Stromal cell of bone marrow (primary cell): ENCODE results near the gene AVEN.

Experiments
- DNase-seq: peaks from one replicate; pipeline ENCODE4 v3.0.0-alpha.2; 2012; ENCODE audit warnings: low read depth

AVEN gene

GRCh38 chr15:33912326-33912725, 126.7 kb downstream of the AVEN start:
- no peak for DNase-seq

- DNase-seq, result peak; percentile 73
Observed at GRCh38 chr15:33910741-33911140, 128.3 kb downstream of the AVEN start.

DNA sequence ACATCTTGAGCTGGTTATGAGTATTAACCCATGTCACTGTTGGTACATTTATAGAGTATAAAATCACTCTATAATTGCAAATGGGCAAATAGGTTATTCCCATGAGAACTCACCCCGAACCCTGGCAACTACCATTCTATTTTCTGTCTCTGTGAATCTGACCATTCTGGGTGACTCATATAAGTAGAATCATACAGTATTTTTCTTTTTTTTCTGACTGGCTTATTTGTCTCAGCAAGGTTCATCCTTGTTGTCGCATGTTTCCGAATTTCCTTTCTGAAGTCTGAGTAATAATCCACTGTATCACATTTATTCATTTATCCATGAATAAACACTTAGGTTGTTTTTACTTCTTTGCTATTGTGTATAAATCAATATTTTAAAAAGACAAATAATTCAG, 130.6 kb downstream of the AVEN start:
- peak; percentile 30 for DNase-seq

GRCh38 chr15:33907326-33907725, 131.7 kb downstream of the AVEN start:
- no peak for DNase-seq

GRCh38 chr15:33903661-33904060, 135.3 kb downstream of the AVEN start:
- DNase-seq, result no peak

DNA sequence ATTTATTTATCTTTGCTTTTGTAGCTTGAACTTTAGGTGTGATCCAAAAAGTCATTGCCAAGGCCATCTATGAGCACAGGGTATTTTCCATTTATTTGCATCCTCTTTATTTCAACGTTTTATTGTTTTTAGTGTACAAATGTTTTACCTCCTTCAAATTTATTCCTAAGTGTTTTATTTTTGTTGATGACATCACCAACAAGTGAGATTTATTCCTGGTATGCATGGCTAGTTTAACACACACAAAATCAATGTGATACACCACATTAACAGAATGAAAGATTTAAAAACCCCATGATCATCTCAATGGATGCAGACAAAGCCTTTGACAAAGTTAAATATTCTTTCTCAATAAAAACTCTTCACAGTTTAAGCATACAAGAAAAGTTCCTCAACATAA, 137.0 kb downstream of the AVEN start:
- DNase-seq, result no peak

DNA sequence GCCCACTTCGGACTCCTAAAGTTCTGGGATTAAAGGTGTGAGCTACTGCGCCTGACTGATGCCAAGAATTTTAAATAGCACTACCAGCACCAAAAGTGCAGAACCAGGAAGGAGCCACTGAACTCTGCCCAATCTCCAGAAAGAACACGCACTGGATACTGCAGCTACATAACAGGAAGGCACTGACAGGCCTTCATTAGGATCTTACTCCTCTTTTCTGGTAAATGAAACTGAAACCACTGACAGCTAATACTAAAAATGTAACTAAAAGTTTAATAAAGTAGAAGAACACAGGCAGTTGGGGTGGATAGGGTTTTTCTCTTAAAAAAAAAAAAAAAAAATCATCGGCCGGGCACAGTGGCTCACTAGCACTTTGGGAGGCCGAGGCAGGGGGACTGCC, 144.8 kb downstream of the AVEN start:
- no peak for DNase-seq

- no peak for DNase-seq
Observed at GRCh38 chr15:33888176-33888575, 150.8 kb downstream of the AVEN start.

DNA sequence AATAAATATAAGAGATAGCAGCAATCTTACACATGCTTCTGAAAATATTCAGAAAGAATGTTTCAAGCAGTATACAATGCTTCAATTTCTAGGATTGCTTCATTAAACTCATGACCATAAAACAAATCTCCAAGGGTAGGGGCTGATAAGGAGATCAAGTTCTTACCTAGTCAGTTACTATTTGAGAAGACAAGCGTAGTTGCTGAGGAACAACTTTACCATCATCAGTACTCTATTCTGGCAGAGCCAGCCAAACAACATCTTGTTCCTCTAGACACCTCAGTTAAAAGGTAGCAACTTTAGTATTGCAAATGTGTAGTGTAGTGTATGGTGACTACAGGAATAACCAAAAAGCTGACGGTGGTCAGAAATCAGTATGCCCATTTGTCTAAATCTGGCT, 156.1 kb downstream of the AVEN start:
- DNase-seq, result no peak

- DNase-seq, result no peak
Observed at GRCh38 chr15:33874156-33874555, 164.8 kb downstream of the AVEN start.

DNA sequence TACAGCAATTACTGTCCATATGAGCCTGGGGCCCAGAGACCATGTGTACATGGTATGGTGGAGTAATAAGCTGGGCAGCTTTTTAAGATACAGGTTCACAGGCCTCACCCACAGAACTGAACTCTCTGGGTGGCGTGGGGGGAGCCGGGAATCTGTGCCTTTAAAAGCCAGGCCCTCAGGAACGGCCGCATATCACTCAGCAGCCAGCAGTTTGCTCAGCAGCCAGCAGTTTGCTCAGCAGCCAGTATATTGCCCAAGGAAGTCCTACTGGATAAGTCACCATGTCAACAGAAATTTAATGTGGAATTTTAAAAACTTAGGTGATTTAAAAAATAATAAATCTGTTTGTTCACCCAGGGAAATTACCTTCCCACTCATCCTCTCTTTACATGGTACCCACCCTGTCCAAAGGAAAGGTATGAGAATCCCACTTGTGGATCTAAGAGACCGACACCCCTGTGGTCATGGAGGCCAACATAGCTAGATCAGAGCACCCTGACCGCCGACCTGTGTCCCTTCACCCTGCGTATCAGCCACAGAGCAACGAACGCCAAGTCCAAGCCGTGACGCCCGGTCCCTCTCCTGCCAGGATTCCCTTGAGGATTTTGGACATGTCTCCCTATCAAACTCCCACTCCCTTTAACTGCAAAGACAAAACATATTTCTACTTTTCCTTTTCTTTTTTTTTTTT, 166.4 kb downstream of the AVEN start:
- DNase-seq, result no peak

DNA sequence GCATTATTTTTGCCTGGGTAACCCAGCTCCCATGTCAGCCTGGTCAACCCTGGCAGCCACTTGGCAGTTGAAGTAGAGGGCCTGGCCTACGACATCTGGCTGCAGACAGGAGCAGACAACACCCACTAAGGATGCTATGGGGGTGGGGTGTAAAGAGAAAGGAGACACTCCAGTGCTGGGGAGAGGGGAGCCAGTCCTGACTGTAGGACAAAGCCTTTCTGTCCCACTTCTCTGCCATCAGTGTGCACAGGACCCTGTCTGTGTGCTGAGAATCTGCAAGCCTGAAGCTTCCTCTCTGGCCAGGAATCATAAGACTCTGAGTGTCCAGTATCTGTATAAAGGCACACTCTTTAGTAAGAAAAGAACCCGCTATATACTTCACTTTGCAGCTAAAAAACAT, 167.0 kb downstream of the AVEN start:
- no peak for DNase-seq

GRCh38 chr15:33866101-33866737, 172.8 kb downstream of the AVEN start:
- no peak for DNase-seq

DNA sequence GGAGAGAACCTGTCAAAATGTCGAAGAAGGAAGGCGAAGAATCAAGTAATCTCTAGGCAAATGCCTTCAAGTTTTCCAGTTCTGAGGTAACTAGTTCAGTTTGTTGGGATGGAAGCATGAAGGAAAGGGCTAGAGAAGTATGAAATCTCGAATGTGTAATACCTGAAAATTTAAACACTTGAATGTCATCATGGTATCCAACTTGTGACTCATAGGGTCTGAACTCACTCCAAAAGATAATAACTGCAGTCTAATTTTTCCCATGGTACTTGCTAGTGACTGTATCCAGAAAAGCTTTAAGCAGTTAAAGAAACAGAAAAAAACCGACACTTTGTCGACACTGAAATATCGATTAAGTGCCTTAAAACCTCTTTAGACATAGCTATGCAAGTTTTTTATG, 173.6 kb downstream of the AVEN start:
- no peak for DNase-seq

DNA sequence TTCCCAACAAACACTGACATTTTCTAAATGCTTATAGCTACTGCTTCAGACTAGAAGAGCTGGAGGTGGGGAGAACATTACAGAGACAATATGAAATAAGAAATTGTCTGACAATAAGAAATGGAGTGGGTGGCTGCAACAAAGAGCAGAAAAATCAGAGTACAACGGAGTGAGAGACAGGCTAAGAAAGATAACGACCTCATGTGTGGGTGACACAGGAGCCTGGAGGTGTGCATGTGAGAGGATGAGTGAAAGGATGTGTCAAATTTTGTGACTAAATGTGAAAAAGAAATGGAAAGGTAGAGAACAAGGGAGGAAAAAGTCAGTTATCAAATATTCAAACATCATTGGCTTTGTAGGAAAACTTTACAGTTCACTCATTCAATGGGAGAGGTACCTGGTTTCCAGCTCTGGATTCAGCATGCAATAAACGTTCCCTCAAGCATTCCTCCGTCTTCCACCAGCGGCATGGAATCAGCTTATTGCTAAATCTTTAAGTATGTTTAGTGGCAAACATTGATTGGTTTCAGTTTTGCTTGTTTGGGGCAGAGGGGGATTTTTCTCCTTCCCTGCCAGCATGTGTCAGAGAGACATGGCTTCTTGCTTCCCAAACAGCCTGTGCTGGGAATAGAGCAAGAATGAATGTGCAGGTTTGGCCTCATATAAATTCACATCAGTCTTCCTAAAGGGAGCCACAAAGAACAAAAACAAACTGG, 174.5 kb downstream of the AVEN start:
- DNase-seq, result no peak

DNA sequence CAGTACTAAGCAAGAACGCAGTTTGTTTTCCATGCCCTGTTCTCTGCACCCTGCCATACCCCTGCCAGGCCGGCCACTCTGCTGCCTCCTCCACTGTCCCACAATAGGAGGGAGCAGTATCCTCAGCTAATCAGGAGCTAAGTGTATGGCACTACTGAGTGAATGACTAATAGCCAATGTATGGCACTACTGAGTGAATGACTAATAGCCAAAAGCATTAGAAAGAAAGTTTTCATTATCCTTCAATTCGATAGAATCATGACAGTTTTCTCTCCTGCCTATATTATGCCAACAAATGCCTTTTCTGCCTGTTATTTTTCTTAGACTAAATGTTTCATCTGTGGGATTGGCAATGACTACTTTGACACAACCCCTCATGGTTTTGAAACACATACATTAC, 178.2 kb downstream of the AVEN start:
- DNase-seq, result no peak

DNA sequence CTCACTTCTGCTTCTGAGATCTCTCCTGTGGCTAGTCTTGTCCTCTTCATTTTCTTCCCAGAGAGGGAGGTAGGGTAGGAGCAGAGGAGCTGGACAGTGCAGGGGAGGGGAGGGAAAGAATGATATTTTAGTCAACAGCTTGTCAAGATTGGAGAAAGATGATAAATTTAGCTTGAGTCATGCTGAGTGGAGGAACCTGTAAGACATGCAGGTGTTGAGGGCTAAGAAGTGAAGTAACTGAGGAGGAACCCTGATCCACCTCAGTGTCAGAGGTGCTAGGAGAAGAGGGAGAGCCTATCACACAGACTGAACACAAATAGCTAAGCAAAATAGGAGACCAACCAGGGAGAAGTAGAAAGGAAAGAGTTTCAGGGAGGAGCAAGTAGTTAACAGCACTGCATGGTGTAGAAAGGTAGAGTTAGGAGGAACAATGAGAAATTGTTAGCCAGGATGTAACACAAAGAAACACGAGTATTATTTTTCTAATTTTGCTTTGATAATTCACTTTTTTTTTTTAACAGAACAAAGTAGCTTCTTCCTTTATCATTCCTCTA, 178.9 kb downstream of the AVEN start:
- DNase-seq, result no peak

DNA sequence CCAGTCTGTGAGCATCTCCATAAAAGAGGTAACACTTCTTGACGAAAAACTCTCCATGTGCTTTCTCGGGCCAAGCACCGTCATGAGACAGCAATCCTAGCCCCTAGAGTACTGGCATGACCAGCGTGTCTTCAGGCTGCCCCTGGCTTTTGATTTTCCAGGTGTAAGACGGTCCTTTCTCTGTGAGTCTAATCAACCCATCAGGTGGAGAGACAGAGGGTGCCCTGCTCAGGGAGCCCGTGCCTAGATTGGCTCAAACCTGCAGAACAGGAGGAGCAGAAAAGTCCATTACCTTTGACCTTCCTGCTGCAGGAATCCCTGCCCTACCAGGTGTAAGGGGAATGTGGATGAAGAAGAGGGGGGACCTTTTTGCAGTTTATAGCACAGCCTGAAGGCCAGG, 180.2 kb downstream of the AVEN start:
- DNase-seq, result no peak

GRCh38 chr15:33857726-33858125, 181.3 kb downstream of the AVEN start:
- no peak for DNase-seq

DNA sequence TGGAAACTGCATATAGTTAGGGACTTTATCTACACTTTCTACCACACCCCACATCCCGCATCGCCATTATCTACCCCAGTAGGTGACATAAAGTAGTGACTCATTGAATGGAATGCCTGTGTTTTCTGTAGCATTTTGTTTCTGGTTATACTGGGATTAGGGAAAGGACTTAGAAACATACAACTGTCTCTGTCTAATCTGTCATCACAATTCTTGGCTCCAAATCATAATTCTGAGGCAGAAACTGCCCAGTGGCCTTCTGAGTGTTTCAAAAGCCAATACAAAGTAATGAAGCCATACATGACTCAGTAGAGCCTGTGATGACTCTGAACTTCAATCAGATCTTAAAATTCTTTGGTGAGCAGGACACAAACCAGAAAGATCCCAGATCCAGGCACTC, 186.4 kb downstream of the AVEN start:
- DNase-seq, result peak; percentile 47

DNA sequence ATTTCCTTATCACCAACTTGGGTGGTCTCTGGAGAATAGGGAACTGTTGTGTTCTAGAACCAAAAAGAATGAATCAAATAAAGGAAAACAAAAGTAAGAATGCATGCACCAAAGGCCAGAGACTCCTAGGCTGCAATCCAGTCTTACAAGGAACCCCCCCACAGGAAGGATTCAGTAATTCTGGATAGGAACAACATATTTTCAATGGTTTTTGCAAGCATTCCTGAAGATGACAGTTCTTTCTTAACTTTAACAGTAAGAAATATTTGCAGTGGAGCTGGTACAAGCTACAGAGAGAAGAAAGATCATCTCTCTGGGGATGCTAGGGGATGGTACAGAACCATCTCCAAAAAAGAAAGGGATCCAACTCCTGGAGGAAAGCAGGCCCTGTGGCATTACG, 186.9 kb downstream of the AVEN start:
- DNase-seq, result no peak

DNA sequence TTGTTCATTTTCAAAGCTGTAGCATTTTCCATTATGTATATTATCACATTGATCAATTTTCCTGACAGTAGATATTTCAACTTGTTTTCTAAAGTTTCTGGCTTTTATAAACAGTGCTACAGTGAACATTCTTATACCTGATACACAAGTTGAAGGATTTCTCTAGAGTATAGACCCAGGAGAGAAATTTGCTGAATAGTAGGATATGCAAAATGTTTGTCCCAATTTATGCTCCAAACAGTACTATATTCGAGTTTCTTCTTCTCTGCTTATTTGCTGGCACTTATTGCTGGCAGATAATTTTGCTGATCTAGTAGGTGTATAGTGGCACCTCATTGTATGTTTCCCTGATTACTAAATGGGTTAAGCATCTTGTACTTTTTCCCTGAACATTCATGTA, 187.9 kb downstream of the AVEN start:
- DNase-seq, result no peak

DNA sequence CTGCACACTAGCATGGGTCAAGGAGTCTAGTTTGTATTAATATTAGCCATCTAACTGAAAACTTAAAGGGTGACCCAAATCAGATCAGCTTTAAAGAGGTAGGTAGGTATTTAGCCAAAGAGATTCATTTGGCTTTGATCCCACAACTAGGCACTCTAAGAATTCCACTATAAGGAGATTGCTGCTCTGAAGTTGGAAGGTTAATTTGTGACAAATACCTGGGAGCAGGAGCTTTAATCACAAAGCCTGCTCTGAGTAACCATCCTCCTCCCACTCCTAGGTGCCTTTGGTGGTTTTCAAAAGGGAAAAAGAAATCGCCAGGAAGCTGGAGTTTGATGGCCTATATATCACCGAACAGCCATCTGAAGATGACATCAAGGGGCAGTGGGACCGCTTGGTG, 191.0 kb downstream of the AVEN start:
- DNase-seq, result no peak
